Measurements from ENCODE around the gene NPR3.

GRCh38 chr5:32709750-32710549, 1.2 kb upstream of the NPR3 start:
- TF ChIP-seq TCF12 (IDR thresholded peaks at IDR 0.05; ENCODE audit: low read depth, low read length) (no peak), PHF8 (conservative IDR thresholded peaks at IDR 0.05; ENCODE audit: low read depth, low read length) (no peak), CTCF (IDR thresholded peaks at IDR 0.05; ENCODE audit: control extremely low read depth in 1 of 3, insufficient read depth in 1 of 3, low read depth in 1 of 3, low read length in 3 of 3) (peak; percentile 56 to 69 (median 58)), POLR2A (IDR thresholded peaks at IDR 0.05; ENCODE audit: control extremely low read depth in 1 of 2, low read depth in 2 of 2, low read length in 2 of 2) (no peak), USF2 (IDR thresholded peaks at IDR 0.05; ENCODE audit: low read length) (no peak), GTF2F1 (IDR thresholded peaks at IDR 0.05; ENCODE audit: borderline replicate concordance, low read depth, low read length) (no peak), SIN3A (conservative IDR thresholded peaks at IDR 0.05 in 1 of 2, IDR thresholded peaks at IDR 0.05 in 1 of 2; ENCODE audit: low read depth in 1 of 2, low read length in 2 of 2) (no peak), EZH2 (IDR thresholded peaks at IDR 0.05; ENCODE audit: low read depth, low read length, severe bottlenecking) (peak; percentile 88), FOSL1 (IDR thresholded peaks at IDR 0.05; ENCODE audit: insufficient read depth, low read depth, low read length) (no peak), GABPA (IDR thresholded peaks at IDR 0.05; ENCODE audit: borderline replicate concordance, insufficient read depth, low read length) (no peak; the same call in 1 of the 2 replicates)

Data from H1 (cell line).